OCI-LY7 (cell line): ENCODE data around the gene FOXO3B.
"Not testable (repeated sequence)": the region's sequence is repeated elsewhere in the genome, so short reads cannot be mapped to it uniquely, and the experiment has no call there.

ENCODE experiments used
- CTCF ChIP-seq: fragments of 200-600 bp; sonication (generic); conservative IDR thresholded peaks from 2 replicates; pipeline ENCODE4 v1.5.1; 2014; ENCODE audit warnings: mild to moderate bottlenecking, antibody characterized with exemption, low read length, moderate library complexity, mixed read lengths
- EZH2phosphoT487 ChIP-seq: fragments of 200-600 bp; sonication (generic); IDR thresholded peaks from 2 replicates; pipeline ENCODE4 v1.6.1; 2018; ENCODE audit warnings: low read depth, borderline replicate concordance, mild to moderate bottlenecking, mixed run types, antibody characterized with exemption, low read length, moderate library complexity, mixed read lengths

- TF ChIP-seq CTCF, EZH2phosphoT487: not testable (repeated sequence)
Observed at GRCh38 chr17:18638357-18638756, 43.8 kb downstream of the FOXO3B start.
